Measurements from ENCODE around the gene MEAF6. TPM values are rescaled to one million over a fixed set of nuclear protein-coding genes. Genes with fewer than 3 reads are reported as not detected.

Gene MEAF6
- total RNA-seq: 36.1 and 55.7 TPM in 2 replicates

GRCh38 chr1:37514350-37515184 lies at the start of gene MEAF6:
Gene MEAF6 (minus strand): TSS chr1:37514766. CDS start chr1:37514746, 20 bp downstream.

GRCh38 chr1:37556712-37557196 lies 42.2 kb upstream of the MEAF6 start, which contains the start of gene DNALI1:
Gene DNALI1 (plus strand): TSS chr1:37556940. CDS start chr1:37556995, 55 bp downstream.

GRCh38 chr1:37553927-37554808 lies 39.6 kb upstream of the MEAF6 start, which contains the start of gene SNIP1:
Gene SNIP1 (minus strand): TSS chr1:37554293. CDS start chr1:37554229, 64 bp downstream.

GRCh38 chr1:37474046-37474696 lies 40.4 kb downstream of the MEAF6 start, which contains the start of gene ZC3H12A:
Gene ZC3H12A (plus strand): TSS chr1:37474580. CDS start chr1:37475497, 917 bp downstream.

Other genes with a start within 250 kb of the MEAF6 start
- gene ZC3H12A, start 40.2 kb downstream of the MEAF6 start, total RNA-seq: 4.4 and 6.6 TPM in 2 replicates
- gene SNIP1, start 39.5 kb upstream of the MEAF6 start, total RNA-seq: 10.2 and 17.7 TPM in 2 replicates
- 0.65 and 1.2 TPM in 2 replicates for gene DNALI1, start 42.2 kb upstream of the MEAF6 start, total RNA-seq
- 42.1 and 79.9 TPM in 2 replicates for gene GNL2, start 81.2 kb upstream of the MEAF6 start, total RNA-seq
- not detected in 2 replicates for gene RSPO1, start 120.1 kb upstream of the MEAF6 start, total RNA-seq
- gene CDCA8, start 177.8 kb upstream of the MEAF6 start, total RNA-seq: 6.7 and 10.4 TPM in 2 replicates